Measurements from ENCODE around the gene LGALS3BP. TPM values are rescaled to one million over a fixed set of nuclear protein-coding genes. Genes with fewer than 3 reads are reported as not detected.

LGALS3BP gene
- total and polyA plus RNA-seq, 4 donors: 66.0 to 224 (median 79.2) TPM

GRCh38 chr17:78951967-78952551 lies 27.7 kb downstream of the LGALS3BP start:
- Histone ChIP-seq H3K9me3 (ENCODE audit: control insufficient read depth in 4 of 4, low read length in 3 of 4) (peaks cover 0 to 9% (median 4%) of the 10 kb centered on the region in 4 donors), H3K27ac (ENCODE audit: low read depth in 1 of 2, low read length in 2 of 2) (no peak overlapping the region)
- 52% methylated on average over 12 of the region's 12 CpGs for WGBS

More at GRCh38 chr17:78951967-78952551, 27.7 kb downstream of the LGALS3BP start:
- H3K27me3 ChIP-seq (ENCODE audit: control insufficient read depth in 4 of 4, insufficient read depth in 4 of 4, low read length in 3 of 4): no peaks in the 10 kb centered on the region
- no peak overlapping the region for H3K4me3 ChIP-seq (ENCODE audit: low read depth in 1 of 3, low read length in 3 of 3)
- no peaks in the 10 kb centered on the region for H3K36me3 ChIP-seq (ENCODE audit: control insufficient read depth in 4 of 4, insufficient read depth in 3 of 4, low read depth in 1 of 4, low read length in 3 of 4)
- TF ChIP-seq FOXA1 (IDR thresholded peaks at IDR 0.05) (no peak), RXRA (IDR thresholded peaks at IDR 0.05) (no peak), TAF1 (conservative IDR thresholded peaks at IDR 0.05) (no peak), CTCF (IDR thresholded peaks at IDR 0.05; ENCODE audit: low read depth, low read length, missing input control) (no peak), RAD21 (IDR thresholded peaks at IDR 0.05) (no peak), SP1 (IDR thresholded peaks at IDR 0.05) (no peak), REST (IDR thresholded peaks at IDR 0.05) (no peak), GABPA (IDR thresholded peaks at IDR 0.05 in 1 of 2, conservative IDR thresholded peaks at IDR 0.05 in 1 of 2) (no peak), HNF4G (IDR thresholded peaks at IDR 0.05) (no peak), FOXA2 (IDR thresholded peaks at IDR 0.05) (no peak), JUND (IDR thresholded peaks at IDR 0.05) (no peak), NR2F2 (IDR thresholded peaks at IDR 0.05) (no peak), HNF4A (conservative IDR thresholded peaks at IDR 0.05) (no peak), ZBTB33 (IDR thresholded peaks at IDR 0.05) (no peak), ATF3 (IDR thresholded peaks at IDR 0.05) (no peak)
- DNase-seq (ENCODE audit: low spot score): no peak
- no peak overlapping the region for H3K9ac ChIP-seq (ENCODE audit: low read depth in 1 of 2, low read length in 2 of 2)
- H3K4me1 ChIP-seq (ENCODE audit: control insufficient read depth in 4 of 4, insufficient read depth in 4 of 4, low read length in 3 of 4): peaks cover 0 to 2% (median 0%) of the 10 kb centered on the region in 4 donors
